HG03439 (cell line): Measurements from ENCODE around the gene MUSTN1.

Experiments used
- ATAC-seq: cut with Tn5 transposase; IDR thresholded peaks from one replicate; pipeline ENCODE4 v1.9.1; 2021; ENCODE audit warnings: mild to moderate bottlenecking, moderate library complexity; ENCODE audit not compliant: unreplicated experiment

Gene MUSTN1

GRCh38 chr3:52787672-52788625 lies 46.9 kb downstream of the MUSTN1 start:
- ATAC-seq, result no peak

- ATAC-seq, result no peak
Measured at GRCh38 chr3:52787246-52787645, 47.6 kb downstream of the MUSTN1 start.

GRCh38 chr3:52786330-52787215 lies 48.2 kb downstream of the MUSTN1 start:
- no peak for ATAC-seq

GRCh38 chr3:52784931-52785590 lies 49.8 kb downstream of the MUSTN1 start:
- no peak for ATAC-seq

GRCh38 chr3:52784021-52784621 lies 50.7 kb downstream of the MUSTN1 start:
- ATAC-seq, result no peak

GRCh38 chr3:52783211-52783555 lies 51.6 kb downstream of the MUSTN1 start:
- ATAC-seq, result no peak
